ENCODE data around the gene PAX7. TPM values are rescaled to one million over a fixed set of nuclear protein-coding genes. Genes with fewer than 3 reads are reported as not detected.

PAX7 gene
- total RNA-seq, 4 donors from 2014 or later, result 1.8 to 5.1 (median 3.9) TPM

- H3K9me3 ChIP-seq, result no peaks in the 10 kb centered on the region
- no peak for TF ChIP-seq POLR2A (IDR thresholded peaks at IDR 0.05)
- TF ChIP-seq, protein P1, sequence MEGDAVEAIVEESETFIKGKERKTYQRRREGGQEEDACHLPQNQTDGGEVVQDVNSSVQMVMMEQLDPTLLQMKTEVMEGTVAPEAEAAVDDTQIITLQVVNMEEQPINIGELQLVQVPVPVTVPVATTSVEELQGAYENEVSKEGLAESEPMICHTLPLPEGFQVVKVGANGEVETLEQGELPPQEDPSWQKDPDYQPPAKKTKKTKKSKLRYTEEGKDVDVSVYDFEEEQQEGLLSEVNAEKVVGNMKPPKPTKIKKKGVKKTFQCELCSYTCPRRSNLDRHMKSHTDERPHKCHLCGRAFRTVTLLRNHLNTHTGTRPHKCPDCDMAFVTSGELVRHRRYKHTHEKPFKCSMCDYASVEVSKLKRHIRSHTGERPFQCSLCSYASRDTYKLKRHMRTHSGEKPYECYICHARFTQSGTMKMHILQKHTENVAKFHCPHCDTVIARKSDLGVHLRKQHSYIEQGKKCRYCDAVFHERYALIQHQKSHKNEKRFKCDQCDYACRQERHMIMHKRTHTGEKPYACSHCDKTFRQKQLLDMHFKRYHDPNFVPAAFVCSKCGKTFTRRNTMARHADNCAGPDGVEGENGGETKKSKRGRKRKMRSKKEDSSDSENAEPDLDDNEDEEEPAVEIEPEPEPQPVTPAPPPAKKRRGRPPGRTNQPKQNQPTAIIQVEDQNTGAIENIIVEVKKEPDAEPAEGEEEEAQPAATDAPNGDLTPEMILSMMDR (IDR thresholded peaks at IDR 0.05 in 4 of 5, conservative IDR thresholded peaks at IDR 0.05 in 1 of 5), result no peak
- H3K36me3 ChIP-seq, result no peaks in the 10 kb centered on the region
- intact Hi-C loops (cut with DNase I; ENCODE audit: low total_unique reads) (no loop called here), in situ Hi-C loops (cut with MboI; ENCODE audit: low sequenced_read_pairs in 4 of 4) (no loop called here)
- H3K27me3 ChIP-seq, result no peaks in the 10 kb centered on the region
- ATAC-seq, result peak; percentile 36 to 59
- H3K4me3 ChIP-seq, result no peak overlapping the region
- H3K4me1 ChIP-seq, result no peaks in the 10 kb centered on the region
- peak in 1 of 2 donors; percentile 18 for DNase-seq
- no peak overlapping the region for H3K27ac ChIP-seq
Measured at GRCh38 chr1:18668750-18669404, 38.2 kb downstream of the PAX7 start.

GRCh38 chr1:18670121-18670867 lies 39.6 kb downstream of the PAX7 start:
- H3K27me3 ChIP-seq, result peaks cover 0 to under 1% (median under 1%) of the 10 kb centered on the region in 3 donors
- in situ Hi-C loops (cut with MboI; ENCODE audit: low sequenced_read_pairs in 4 of 4), result no loop called here
- intact Hi-C loops (cut with DNase I; ENCODE audit: low total_unique reads), result loop anchor here (10.0 kb wide), 1 partner anchor 55 kb away; no protein-coding TSS in a partner anchor
- no peak for TF ChIP-seq POLR2A (IDR thresholded peaks at IDR 0.05)
- TF ChIP-seq, protein P1 (IDR thresholded peaks at IDR 0.05 in 4 of 5, conservative IDR thresholded peaks at IDR 0.05 in 1 of 5), result no peak
- H3K27ac ChIP-seq, result no peak overlapping the region
- H3K36me3 ChIP-seq, result no peaks in the 10 kb centered on the region
- ATAC-seq (no peak), DNase-seq (no peak)
- no peaks in the 10 kb centered on the region for H3K4me1 ChIP-seq
- H3K9me3 ChIP-seq, result no peaks in the 10 kb centered on the region
- H3K4me3 ChIP-seq, result no peak overlapping the region

DNA sequence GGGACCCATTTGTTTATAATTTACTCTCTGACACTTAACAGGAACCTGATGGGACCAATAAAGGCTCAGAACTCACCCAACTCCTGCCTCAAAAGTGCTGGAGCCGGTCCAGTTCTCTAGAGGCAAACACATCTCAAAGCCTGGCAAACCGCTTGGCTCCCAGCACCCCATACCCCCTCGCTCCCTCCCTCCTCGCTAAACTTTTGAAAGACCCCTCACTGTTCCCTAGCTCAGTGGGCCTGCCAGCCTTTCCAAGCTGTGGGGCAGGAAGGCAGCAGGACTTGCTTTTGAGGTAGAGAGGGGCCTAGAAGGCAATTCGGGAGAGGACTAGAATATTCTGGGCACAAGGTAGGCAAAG lies 40.2 kb downstream of the PAX7 start:
- Histone ChIP-seq H3K9me3 (no peaks in the 10 kb centered on the region), H3K4me3 (no peak overlapping the region), H3K4me1 (no peaks in the 10 kb centered on the region), H3K27me3 (peaks cover 0 to 6% (median 2%) of the 10 kb centered on the region in 3 donors), H3K36me3 (no peaks in the 10 kb centered on the region), H3K27ac (no peak overlapping the region)
- no peak for DNase-seq
- TF ChIP-seq, protein P1 (IDR thresholded peaks at IDR 0.05 in 4 of 5, conservative IDR thresholded peaks at IDR 0.05 in 1 of 5), result no peak
- TF ChIP-seq POLR2A (IDR thresholded peaks at IDR 0.05), result no peak
- ATAC-seq, result no peak
- in situ Hi-C loops (cut with MboI; ENCODE audit: low sequenced_read_pairs in 4 of 4) (no loop called here), intact Hi-C loops (cut with DNase I; ENCODE audit: low total_unique reads) (loop anchor here (10.0 kb wide), 1 partner anchor 54 kb away; no protein-coding TSS in a partner anchor)

GRCh38 chr1:18673976-18674375 lies 43.3 kb downstream of the PAX7 start:
- TF ChIP-seq, protein P1 (IDR thresholded peaks at IDR 0.05 in 4 of 5, conservative IDR thresholded peaks at IDR 0.05 in 1 of 5), result no peak
- TF ChIP-seq POLR2A (IDR thresholded peaks at IDR 0.05), result no peak
- Histone ChIP-seq H3K4me3 (no peak overlapping the region), H3K27me3 (peaks cover 0 to 12% (median 2%) of the 10 kb centered on the region in 3 donors), H3K4me1 (no peaks in the 10 kb centered on the region), H3K27ac (no peak overlapping the region), H3K36me3 (no peaks in the 10 kb centered on the region), H3K9me3 (no peaks in the 10 kb centered on the region)
- in situ Hi-C loops (cut with MboI; ENCODE audit: low sequenced_read_pairs in 4 of 4), result no loop called here
- DNase-seq (no peak), ATAC-seq (no peak)
- intact Hi-C loops (cut with DNase I; ENCODE audit: low total_unique reads), result loop anchor here (10.0 kb wide), 1 partner anchor 51 kb away; no protein-coding TSS in a partner anchor
